NCI-H524 (cell line): ENCODE results near the gene SHC2.
"Not testable (repeated sequence)": the region's sequence is repeated elsewhere in the genome, so short reads cannot be mapped to it uniquely, and the experiment has no call there.

ENCODE experiments used
- DNase-seq, 2 experiments: peaks; one replicate each; lab custom pipeline; 2025; lab: John Stamatoyannopoulos, UW

SHC2 gene

DNA sequence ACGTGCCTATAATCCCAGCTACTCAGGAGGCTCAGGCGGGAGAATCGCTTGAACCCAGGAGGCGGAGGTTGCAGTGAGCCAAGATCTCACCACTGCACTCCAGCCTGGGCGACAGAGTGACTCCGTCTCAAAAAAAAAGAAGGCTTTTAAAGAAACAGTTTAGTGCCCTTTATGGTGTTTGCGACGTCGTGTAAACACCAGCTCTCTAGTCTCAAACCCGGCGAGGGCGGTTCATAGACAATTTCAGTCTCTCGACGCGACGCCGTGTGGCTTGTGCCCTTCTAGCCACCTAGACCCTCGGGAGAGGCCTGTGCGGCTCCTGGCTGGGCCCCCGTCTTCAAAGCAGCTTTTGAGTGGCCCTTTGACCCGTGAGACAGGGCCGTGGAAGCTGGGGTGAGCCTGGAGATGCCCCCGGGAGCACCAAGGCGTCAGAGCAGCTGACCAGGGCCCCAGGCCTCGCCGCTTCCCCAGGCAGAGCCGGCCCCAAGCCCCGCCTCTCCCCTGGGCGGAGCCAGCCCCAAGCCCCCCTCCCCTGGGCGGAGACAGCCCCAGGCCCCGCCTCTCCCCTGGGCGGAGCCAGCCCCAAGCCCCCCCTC is 30.4 kb upstream of the SHC2 start:
- no peak for DNase-seq

- DNase-seq: no peak
Measured at GRCh38 chr19:489418-490196, 28.8 kb upstream of the SHC2 start.

- DNase-seq: peak; percentile 86 to 96
Measured at GRCh38 chr19:488505-489417, 27.9 kb upstream of the SHC2 start.

DNA sequence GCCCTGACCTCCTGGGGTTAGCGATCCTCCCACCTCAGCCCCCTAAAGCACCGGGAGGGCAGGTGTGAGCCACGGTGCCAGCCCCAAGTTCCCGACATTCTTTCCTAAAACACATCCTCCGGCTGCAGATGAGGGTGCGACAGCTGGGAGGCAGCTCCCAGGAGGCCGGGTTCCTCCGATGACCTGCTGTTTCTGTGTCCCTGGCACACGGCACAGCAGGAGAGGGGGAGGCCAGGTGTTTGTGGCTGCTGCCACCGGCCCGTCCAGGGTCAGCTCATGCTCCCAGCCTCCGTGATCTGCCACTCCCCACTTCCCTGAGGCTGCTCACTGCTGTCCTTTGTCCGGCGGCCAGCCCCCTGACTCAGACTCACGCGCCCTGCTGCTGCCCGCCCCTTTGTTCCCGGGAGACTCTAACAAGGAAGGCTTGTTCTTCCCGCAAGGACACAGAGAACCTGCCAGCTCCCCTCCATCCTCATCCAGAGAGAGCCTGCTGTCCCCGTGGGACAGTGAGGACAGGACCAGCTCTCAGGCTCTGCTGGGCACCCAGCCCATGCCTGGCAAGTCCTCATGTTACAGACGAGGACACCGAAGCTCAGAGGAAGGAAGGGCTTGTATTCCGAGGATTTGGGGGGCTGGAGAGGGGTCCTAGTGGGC is 24.9 kb upstream of the SHC2 start:
- peak; percentile 72 to 78 for DNase-seq

- peak; percentile 38 to 72 for DNase-seq
Measured at GRCh38 chr19:485077-485476, 24.2 kb upstream of the SHC2 start.

DNA sequence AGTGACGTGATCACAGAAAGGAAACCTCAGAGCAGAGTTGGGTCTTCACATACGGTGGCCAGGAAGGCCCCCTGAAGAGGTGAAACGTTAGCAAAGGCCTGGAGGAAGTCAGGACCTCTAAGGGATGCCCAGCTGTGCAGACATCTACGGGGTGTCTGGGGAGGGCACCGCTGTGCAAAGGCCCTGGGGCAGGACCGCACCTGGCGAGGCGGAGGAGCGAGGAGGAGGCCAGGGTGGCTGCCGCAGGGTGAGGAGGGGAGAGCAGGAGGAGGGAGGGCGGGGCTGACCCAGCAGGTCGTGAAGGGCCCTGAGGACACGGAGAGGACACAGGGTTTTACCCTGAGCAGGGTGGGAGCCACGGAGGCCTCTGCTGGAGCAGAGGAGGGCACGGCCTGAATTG is 23.7 kb upstream of the SHC2 start:
- no peak for DNase-seq

DNA sequence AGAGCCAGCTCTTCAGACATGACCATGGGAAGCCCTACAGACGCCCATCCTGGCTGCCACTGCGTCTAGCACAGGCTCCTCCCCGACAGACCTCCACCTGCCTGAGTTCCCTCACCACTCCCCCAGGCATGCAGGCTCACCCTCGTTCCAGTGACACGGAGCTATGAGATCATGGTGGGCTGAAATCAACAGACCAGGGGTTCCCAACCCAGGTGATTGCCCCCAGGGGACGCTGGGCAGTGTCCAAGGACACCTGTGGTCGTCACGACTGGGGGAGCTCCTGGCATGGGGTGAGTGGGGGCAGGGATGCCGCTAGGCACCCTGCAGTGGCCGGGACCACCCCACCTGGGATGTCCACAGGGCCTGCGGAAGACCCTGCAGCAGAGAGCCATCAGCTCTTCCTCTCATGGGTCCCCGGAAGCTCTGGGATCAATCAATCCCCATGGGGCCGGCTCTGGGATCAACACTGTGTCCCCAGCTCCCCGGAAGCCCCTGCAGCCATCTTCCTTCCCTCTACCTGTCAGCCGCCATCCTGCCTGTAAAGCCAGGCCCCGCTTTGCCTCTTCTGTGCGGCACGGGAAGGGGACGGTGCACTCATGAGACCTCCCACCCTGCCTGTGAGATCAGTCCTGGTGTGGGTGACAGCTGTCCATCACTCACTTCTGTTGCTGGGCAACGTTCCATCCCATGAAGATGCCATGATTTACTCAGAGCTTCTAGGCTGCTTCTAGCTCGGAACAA is 22.7 kb upstream of the SHC2 start:
- DNase-seq: no peak

DNA sequence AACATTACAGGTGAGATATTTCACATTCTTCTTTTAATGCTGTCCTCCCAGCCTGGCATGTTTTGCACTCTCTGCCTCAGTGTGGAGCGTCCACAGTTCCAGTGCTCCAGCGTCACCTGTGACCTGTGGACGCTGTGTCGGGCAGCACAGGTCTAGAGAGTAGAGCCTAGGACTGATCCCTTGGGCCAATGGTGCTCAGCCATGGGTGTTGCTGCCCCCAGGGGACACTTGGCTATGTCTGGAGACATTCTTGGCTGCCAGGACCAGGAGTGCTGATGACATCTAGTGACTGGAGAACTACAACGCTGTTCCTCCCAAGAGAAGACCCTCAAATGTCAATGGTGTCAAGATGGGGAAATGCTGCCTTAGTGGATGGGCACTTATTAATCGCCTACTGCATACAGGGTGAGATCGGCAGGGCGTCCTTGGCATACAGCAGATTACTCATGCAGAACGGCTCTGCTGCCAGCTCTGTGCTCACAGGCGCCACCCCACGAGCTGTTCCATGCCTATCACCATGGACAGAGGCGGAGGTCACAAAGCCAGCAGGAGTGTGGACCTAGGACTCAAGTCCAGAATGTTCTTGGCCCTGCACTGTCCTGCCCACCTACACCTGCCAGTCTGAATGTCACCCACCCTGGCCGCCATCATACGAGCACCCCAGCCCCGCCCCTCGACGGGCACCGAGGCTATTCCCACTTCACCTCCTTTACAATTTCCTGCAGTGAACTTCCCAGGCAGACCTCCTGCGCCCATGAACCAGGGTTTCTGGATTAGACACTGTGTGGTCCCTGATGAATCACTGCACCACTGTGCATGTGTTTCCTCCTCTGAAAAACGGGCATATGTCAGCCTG is 21.6 kb upstream of the SHC2 start:
- DNase-seq: no peak

DNA sequence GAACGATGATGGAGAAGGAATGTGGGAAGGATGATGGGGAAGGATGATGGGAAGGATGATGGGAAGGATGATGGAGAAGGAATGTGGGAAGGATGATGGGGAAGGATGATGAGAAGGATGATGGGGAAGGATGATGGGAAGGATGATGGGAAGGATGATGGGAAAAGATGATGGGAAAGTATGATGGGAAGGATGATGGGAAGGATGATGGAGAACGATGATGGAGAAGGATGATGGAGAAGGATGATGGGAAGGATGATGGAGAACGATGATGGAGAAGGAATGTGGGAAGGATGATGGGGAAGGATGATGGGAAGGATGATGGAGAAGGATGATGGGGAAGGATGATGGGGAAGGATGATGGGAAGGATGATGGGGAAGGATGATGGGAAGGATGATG is 20.3 kb upstream of the SHC2 start:
- not testable (repeated sequence) for DNase-seq

- DNase-seq: peak in 1 of 2 experiments; percentile 42
Measured at GRCh38 chr19:480016-480855, 19.4 kb upstream of the SHC2 start.

DNA sequence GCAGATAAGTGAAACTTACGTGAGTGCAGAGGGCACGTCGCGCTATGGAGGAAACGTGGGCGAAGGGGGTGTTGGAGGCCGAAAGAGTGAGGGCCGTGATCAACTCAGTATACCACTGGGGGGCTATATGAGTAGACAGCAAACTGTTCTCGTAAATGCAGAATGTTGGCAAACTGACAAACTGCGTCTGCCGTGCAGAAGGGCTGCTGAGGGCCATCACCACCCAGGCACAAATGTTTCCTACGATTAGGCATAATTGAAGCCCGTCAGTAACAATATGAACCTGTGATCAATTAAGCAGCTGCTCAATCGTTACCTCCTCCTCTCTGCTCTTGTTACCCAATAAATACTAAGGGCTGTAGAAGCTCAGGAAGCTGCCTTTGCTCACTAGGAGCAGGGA is 18.1 kb upstream of the SHC2 start:
- no peak for DNase-seq

DNA sequence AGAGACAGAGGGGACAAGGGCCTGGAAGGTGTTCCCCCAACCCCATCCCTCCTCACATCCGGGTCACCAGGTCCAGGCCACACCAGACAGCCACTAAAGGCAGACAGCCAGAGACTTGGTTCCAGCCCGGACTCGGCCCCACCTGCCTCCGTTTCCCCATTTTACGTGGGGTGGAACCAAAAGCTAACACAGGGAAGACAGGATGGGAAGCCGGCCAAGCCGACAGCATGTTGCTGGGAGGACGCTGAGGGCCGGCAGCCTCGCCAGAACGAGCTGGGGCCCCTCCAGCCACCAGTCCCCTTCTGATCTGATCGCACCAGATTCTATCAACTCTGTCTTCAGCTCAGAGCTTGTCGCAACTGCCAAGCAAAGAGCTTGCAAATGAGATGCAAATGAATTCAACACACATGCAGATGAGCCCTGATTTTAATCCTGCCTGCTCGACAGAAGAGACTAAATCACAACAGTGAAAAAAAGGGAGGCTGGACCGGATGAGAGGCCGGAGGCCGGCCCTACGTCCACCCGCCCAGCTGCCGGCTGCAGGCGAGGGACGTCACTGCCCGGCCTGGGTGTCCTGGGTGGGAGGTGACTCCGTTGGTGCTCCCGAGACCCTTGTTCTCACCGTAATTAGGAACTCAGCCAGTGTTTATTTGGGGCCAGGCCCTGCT is 17.5 kb upstream of the SHC2 start:
- DNase-seq: no peak

- no peak for DNase-seq
Measured at GRCh38 chr19:475360-475759, 14.5 kb upstream of the SHC2 start.

DNA sequence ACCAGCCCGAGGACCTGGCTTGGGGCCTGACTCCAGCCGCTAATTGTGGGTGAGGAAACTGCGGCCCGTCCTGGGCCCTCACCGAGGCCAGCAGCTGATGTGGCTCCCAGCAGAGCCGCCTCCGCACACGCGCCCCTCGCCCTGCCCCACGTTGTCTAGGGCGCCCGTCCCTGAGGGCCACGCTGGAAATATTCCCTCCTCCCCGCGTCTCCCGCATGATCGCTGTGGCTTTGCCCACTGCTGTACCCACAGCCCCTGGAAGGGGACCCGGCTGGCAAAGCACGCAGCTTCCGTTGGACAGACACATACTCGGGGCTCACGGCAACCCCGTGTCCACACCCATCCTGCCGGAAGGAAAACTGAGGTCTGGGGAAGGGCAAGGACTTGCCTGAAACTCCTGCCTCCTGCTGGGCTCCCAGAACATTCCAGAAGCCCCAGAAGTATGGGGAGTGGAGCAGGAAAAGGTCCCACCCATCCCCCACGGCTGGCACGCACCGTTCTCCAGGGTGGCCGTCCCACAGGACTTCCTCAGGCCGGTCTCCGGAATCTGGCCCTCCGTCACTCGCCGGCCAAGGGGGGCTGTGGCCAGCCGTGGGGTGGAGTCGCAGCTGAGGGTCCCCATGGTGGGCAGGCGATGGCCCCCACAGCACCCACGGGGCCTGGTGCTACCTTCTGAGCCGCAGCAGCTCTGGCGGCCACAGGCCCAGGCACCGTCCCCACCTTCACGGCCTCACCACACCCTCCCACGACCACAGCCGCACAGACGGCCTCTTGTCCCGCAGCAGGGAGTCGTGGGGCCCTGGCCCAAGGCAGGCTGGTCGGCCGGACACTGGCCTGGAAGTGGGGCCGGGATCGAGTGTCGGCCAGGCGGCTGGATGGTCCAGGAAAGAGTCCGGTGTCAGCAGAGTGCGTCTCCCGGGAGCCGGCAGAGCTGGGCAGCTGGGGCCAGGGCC is 13.6 kb upstream of the SHC2 start:
- DNase-seq: no peak

DNA sequence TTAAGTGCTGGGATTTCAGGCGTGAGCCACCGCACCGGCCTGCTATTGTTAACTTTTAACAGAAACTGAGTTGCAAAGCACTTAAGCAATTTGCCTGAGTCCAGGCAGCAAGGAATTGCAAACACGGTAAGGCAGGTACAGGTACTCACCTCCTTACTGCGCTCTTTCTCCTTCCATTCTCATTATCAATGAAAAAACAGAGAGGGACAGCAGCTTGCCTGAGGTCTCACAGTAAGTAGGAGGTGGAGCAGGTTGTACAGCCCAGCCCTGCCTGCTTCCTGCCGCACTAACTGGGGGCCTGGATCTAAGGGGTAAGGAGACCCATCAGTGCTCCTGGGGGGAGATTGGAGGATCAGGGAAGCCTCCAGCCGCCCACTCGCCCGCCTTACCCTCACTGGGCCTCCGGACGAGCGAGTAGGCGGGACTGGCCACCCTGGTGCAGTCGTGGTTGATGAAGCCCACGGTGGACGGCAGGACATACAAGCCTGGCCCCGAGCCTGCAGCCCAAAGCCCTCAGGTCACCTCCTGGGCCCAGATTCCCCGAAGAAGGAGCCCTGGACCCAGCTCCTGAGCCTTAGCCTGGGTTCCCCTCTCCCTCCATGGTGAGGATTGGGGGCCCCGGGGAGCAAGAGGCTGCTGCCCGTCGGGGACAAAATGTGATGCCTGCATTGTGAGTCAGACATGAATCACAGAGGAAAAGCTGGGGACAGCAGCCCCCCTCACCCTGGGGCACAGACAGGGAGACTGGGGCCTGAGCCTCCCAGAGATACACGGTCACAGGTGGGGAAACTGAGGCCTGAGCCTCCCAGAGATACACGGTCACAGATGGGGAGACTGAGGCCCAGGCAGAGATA is 11.4 kb upstream of the SHC2 start:
- no peak for DNase-seq

DNA sequence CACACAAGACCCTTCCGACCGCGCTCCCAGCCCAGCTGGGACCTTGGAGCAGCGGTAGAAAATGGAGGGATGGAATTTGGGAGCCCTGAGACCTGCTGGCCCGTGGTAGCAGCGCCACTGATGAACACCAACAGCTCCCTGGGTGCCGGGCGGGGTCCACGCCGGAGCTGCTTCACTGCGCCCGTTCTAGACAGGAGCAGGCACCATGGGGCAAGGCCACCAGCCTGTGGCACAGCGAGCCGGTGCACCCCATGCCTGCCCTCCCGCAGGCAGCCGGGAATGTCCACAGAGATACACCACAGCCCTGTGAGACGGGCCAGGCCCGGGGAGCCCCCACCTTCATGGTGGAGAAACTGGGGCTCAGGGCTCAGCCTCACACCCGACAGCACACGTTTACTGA is 9.9 kb upstream of the SHC2 start:
- no peak for DNase-seq

GRCh38 chr19:469833-470232 is 9.0 kb upstream of the SHC2 start:
- DNase-seq: no peak
